ENCODE results near the gene RNU1-3. TPM values are rescaled to one million over a fixed set of nuclear protein-coding genes. Genes with fewer than 3 reads are reported as not detected.
"Not testable (repeated sequence)": the region's sequence is repeated elsewhere in the genome, so short reads cannot be mapped to it uniquely, and the experiment has no call there.

Gene RNU1-3
- total RNA-seq, 1 donor from 2014 or later, result 3,042 TPM

DNA sequence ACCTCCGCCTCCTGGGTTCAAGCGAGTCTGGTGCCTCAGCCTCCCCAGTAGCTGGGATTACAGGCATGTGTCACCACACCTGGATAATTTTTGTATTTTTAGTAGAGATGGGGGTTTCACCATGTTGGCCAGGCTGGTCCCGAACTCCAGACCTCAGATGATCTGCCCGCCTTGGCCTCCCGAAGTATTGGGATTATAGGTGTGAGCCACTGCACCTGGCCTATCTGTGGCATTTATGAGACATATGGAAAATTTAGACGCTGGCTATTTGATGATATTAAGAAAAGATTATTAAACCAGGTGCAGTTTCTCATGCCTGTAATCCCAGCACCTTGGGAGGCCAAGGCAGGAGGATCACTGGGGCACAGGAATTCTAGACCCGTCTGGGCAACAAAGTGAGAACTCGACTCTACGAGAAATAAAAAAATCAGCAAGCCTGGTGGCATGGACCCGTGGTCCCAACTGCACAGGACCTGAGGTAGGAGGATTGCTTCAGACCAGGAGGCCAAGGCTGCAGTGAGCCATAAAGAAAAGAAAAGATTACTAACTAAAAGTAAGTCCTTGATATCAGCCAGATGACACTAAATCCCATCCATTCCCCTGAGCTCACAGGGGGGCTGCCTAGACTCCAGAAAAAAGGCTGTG, 30.1 kb downstream of the RNU1-3 start:
- H3K36me3 Mint-ChIP-seq (ENCODE audit: low read depth); H3K4me1 Mint-ChIP-seq; H3K27ac Mint-ChIP-seq (ENCODE audit: unreplicated experiment); H3K4me3 Mint-ChIP-seq; DNase-seq (ENCODE audit: low read depth, low spot score); H3K27me3 Mint-ChIP-seq (ENCODE audit: low read depth); H3K9me3 Mint-ChIP-seq: not testable (repeated sequence)

DNA sequence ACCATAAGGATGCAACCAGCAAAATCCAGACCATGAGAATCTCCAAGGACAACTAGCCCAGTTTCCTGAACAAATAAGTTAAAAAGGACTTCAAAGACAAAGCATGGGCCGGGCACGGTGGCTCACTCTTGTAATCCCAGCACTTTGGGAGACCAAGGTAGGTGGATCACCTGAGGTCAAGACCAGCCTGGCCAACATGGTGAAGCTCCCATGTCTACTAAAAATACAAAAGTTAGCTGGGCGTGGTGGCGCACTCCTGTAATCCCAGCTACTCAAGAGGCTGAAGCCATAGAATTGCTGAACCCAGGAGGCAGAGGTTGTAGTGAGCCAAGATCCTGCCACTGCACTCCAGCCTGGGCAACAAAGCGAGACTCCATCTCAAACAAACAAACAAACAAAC, 30.8 kb downstream of the RNU1-3 start:
- not testable (repeated sequence) for H3K36me3 Mint-ChIP-seq (ENCODE audit: low read depth); DNase-seq (ENCODE audit: low read depth, low spot score); H3K4me1 Mint-ChIP-seq; H3K27ac Mint-ChIP-seq (ENCODE audit: unreplicated experiment); H3K4me3 Mint-ChIP-seq; H3K9me3 Mint-ChIP-seq; H3K27me3 Mint-ChIP-seq (ENCODE audit: low read depth)

DNA sequence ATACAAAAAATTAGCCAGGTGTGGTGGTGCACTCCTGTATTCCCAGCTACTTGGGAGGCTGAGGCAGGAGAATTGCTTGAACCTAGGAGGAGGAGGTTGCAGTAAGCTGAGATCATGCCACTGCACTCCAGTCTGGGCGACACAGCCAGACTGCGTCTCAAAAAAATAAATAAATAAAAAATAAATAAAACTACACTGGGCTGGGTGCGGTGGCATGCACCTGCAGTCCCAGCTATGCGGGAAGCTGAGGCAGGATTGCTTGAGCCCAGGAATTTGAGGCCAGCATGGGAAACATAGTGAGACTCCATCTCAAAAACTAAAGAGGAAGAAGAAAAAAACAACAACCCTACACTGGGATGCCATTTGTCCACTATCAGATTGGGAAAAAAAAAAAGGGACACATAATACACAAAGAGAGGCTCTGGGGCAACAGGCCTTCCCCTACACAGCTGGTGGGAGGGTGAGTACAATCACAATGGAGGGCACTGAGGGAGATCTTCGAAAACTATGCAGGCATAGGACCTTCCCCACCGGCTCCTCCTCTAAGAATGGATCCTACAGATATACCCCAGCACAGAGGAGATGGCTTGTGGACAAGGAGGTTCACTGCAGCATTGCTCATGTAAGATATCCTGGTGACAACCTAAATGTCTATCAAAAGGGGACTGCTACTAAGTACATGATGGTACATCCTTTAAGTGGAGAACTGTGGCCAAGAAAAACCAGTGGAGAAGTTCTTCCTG, 33.0 kb downstream of the RNU1-3 start:
- not testable (repeated sequence) for H3K4me1 Mint-ChIP-seq; H3K4me3 Mint-ChIP-seq; DNase-seq (ENCODE audit: low read depth, low spot score); H3K9me3 Mint-ChIP-seq; H3K27me3 Mint-ChIP-seq (ENCODE audit: low read depth)
- H3K36me3 Mint-ChIP-seq (ENCODE audit: low read depth), result peaks cover 20% of the 10 kb centered on the region
- H3K27ac Mint-ChIP-seq (ENCODE audit: unreplicated experiment), result peak overlapping the region; percentile 63

GRCh38 chr1:16632044-16632850, 34.5 kb downstream of the RNU1-3 start:
- H3K27ac Mint-ChIP-seq (ENCODE audit: unreplicated experiment), result peak overlapping the region; percentile 19
- DNase-seq (ENCODE audit: low read depth, low spot score); H3K27me3 Mint-ChIP-seq (ENCODE audit: low read depth); H3K4me3 Mint-ChIP-seq; H3K4me1 Mint-ChIP-seq; H3K9me3 Mint-ChIP-seq: not testable (repeated sequence)
- H3K36me3 Mint-ChIP-seq (ENCODE audit: low read depth), result peaks cover 22% of the 10 kb centered on the region

DNA sequence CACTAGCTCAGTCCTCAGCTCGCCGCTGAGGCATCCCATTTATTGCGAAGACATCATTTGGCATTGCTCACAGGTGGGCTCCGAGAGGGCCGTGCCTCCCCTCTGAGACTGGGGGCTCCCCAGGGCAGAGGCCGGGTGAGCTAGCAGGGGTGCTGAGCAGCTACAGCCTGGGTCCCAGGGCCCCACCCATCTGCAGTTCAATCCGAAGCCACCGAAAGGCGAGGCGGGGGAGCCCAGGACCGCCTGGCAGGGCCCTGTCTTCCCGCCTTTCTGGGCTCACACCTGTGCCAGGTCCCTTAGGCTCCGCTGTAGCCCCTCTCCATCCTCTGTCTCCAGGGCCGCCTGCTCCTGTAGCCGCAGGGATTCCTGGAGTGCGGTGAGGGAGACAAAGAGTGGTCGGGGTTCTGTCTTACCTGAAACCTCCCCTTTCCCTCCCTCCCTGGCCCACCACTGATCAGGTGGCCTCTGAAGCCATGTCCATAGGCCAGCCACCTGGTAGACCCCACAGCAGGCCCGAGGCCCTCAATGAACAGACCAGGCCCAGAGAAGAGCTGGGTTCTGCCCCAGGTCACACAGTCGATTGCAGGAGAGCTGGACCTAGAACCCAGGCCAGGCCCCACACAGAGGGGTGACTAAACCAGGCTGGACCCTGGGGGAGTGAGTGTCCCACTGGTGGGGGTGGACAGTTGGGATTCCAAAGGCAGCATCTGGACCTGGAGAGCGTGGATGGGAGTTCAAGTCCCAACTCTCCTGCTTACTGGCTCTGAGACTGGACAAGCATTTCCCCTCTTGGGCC, 35.3 kb downstream of the RNU1-3 start:
- no peaks in the 10 kb centered on the region for H3K27me3 Mint-ChIP-seq (ENCODE audit: low read depth)
- no peak for DNase-seq (ENCODE audit: low read depth, low spot score)

DNA sequence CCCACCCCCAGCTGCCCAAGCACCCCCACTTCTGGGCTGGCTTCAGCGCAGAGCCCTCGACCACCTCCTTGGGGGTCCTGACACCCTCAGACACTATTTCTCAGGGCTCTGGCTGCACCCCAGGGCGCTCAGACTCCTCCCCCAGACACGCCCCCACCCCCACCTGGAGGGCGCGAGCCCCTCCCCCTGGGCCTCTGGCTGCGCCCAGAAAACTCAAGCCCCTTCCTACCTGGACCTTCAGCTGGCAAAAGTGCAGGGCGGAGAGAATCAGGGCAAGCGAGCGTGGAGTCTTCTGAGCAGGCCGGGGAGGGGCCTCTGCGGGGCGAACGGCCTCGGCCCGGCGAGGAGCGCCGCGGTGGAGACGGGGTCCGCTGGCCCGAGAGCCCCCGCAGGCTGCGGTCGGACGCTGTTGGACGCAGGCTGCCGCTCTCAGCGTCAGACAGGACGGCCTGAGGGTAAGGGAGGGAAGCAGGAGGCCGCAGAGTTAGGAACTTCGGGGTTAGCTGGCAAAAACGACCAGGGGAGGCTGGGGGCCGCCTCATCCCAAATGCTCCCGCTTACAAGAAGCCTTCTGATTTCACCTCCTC, 36.0 kb downstream of the RNU1-3 start:
- Mint-ChIP-seq H3K27ac (ENCODE audit: unreplicated experiment) (peak overlapping the region; percentile 35), H3K9me3 (no peaks in the 10 kb centered on the region), H3K36me3 (ENCODE audit: low read depth) (peaks cover 24% of the 10 kb centered on the region), H3K4me1 (peaks cover 5% of the 10 kb centered on the region), H3K27me3 (ENCODE audit: low read depth) (no peaks in the 10 kb centered on the region), H3K4me3 (no peak overlapping the region)
- no peak for DNase-seq (ENCODE audit: low read depth, low spot score)
- TF ChIP-seq, protein P1, sequence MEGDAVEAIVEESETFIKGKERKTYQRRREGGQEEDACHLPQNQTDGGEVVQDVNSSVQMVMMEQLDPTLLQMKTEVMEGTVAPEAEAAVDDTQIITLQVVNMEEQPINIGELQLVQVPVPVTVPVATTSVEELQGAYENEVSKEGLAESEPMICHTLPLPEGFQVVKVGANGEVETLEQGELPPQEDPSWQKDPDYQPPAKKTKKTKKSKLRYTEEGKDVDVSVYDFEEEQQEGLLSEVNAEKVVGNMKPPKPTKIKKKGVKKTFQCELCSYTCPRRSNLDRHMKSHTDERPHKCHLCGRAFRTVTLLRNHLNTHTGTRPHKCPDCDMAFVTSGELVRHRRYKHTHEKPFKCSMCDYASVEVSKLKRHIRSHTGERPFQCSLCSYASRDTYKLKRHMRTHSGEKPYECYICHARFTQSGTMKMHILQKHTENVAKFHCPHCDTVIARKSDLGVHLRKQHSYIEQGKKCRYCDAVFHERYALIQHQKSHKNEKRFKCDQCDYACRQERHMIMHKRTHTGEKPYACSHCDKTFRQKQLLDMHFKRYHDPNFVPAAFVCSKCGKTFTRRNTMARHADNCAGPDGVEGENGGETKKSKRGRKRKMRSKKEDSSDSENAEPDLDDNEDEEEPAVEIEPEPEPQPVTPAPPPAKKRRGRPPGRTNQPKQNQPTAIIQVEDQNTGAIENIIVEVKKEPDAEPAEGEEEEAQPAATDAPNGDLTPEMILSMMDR (conservative IDR thresholded peaks at IDR 0.05), result no peak

More for the DNA sequence above, 35.3 kb downstream of the RNU1-3 start:
- Mint-ChIP-seq H3K36me3 (ENCODE audit: low read depth) (peaks cover 22% of the 10 kb centered on the region), H3K4me1 (peaks cover 5% of the 10 kb centered on the region), H3K4me3 (no peak overlapping the region), H3K27ac (ENCODE audit: unreplicated experiment) (peak overlapping the region; percentile 35), H3K9me3 (no peaks in the 10 kb centered on the region)
- TF ChIP-seq, protein P1 (conservative IDR thresholded peaks at IDR 0.05), result no peak

DNA sequence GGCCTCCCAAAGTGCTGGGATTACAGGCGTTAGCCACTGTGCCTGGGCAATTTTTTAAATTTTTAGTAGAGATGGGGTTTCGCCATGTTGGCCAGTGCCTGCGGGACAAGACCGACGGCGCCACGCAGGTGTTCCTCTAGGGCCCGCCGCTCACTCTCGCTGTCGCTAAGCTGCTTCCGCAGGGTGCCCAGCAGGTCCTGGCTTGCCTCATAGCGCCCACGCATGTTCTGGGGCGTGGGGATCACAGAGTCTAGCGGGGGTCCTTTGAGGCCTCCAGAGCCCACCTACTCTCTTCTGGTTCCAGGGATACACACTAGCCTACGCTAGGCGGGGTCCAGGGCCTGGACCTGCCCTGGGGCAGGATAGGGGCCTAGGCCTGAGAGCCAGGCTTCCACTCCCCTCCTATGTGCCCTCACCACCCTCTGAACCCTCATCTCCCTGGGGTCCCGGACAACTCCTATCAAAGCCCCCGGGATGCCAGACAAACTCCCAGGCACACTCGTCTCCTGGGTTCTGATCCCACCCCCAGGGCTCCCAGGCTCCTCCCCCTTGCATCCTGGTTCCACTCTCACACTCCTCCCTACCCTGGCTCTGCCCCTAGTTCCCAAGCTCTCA, 36.7 kb downstream of the RNU1-3 start:
- not testable (repeated sequence) for H3K9me3 Mint-ChIP-seq; H3K4me1 Mint-ChIP-seq; DNase-seq (ENCODE audit: low read depth, low spot score); H3K4me3 Mint-ChIP-seq; H3K27me3 Mint-ChIP-seq (ENCODE audit: low read depth); H3K27ac Mint-ChIP-seq (ENCODE audit: unreplicated experiment)
- peaks cover 25% of the 10 kb centered on the region for H3K36me3 Mint-ChIP-seq (ENCODE audit: low read depth)

All from neural crest cell (in vitro differentiated cells).